ENCODE measurements around the gene ITGB6. TPM values are rescaled to one million over a fixed set of nuclear protein-coding genes. Genes with fewer than 3 reads are reported as not detected.

ITGB6 gene
- total and polyA plus RNA-seq, 2 of the 4 experiments (the other 2 are of a cell fraction): under 0.01 TPM; not detected in 1

GRCh38 chr2:160209516-160209856 is 9.4 kb upstream of the ITGB6 start:
- 0% methylated on average over 1 of the region's 1 CpG; no CpG with 5 or more reads in 1 of the 2 experiments for WGBS, 2 experiments (ENCODE audit: extremely low coverage in 2 of 2, insufficient read length in 1 of 2)
- H3K23ac ChIP-seq (ENCODE audit: low read depth, low read length): no peak overlapping the region
- peaks cover 27% of the 10 kb centered on the region for H3K9me1 ChIP-seq (ENCODE audit: insufficient read depth, low read length)
- H3K18ac ChIP-seq (ENCODE audit: low read depth, low read length): no peak overlapping the region
- H3K56ac ChIP-seq (ENCODE audit: extremely low read depth, insufficient read depth, low read length): no peak overlapping the region
- H2AK9ac ChIP-seq (replicated peaks; ENCODE audit: low read depth, low read length, poor library complexity): no peak overlapping the region
- H3K79me1 ChIP-seq (ENCODE audit: low read depth in 1 of 2, low read length in 2 of 2): 0 out of 4 replicates have a peak, but pooled peaks cover 0 to 7% of the 10 kb centered on the region in 2 experiments
- H2AK5ac ChIP-seq (ENCODE audit: low read depth, low read length): no peak overlapping the region
- dilution Hi-C loops (cut with HindIII; ENCODE audit: low sequenced_read_pairs, unreplicated experiment): no loop called here
- no peak overlapping the region for H3K4me3 ChIP-seq (ENCODE audit: insufficient read depth, low read depth, low read length)
- in situ Hi-C loops (cut with MboI; ENCODE audit: low sequenced_read_pairs): no loop called here
- H2BK120ac ChIP-seq (ENCODE audit: low read depth, low read length): peak overlapping the region; percentile 94
- H4K20me1 ChIP-seq (ENCODE audit: insufficient read depth, low read length): no peaks in the 10 kb centered on the region
- H2BK20ac ChIP-seq (ENCODE audit: low read depth, low read length): peak overlapping the region; percentile 94
- H3K27ac ChIP-seq (ENCODE audit: insufficient read depth, low read length): peak overlapping the region; percentile 82; the same call in 1 of the 2 replicates
- H4K91ac ChIP-seq (ENCODE audit: insufficient read depth, low read depth, low read length): peak overlapping the region; percentile 95
- peak overlapping the region; percentile 61; the same call in 1 of the 2 replicates for H4K5ac ChIP-seq (ENCODE audit: low read depth, low read length)
- TF ChIP-seq FOS (IDR thresholded peaks at IDR 0.05; ENCODE audit: low read depth, low read length) (peak; percentile 70), ELK1 (IDR thresholded peaks at IDR 0.05; ENCODE audit: borderline replicate concordance, low read depth, low read length) (no peak), SMC3 (IDR thresholded peaks at IDR 0.05; ENCODE audit: low read depth, low read length) (peak; percentile 34; the same call in 1 of the 2 replicates), RFX5 (IDR thresholded peaks at IDR 0.05; ENCODE audit: low read depth, low read length) (no peak), BHLHE40 (IDR thresholded peaks at IDR 0.05; ENCODE audit: low read depth, low read length) (peak; percentile 48; the same call in 1 of the 2 replicates), RCOR1 (IDR thresholded peaks at IDR 0.05; ENCODE audit: insufficient replicate concordance, low read length) (peak; percentile 96), CTCF (conservative IDR thresholded peaks at IDR 0.05; ENCODE audit: low read depth, low read length) (peak; percentile 29; the same call in 1 of the 2 replicates), CHD1 (IDR thresholded peaks at IDR 0.05; ENCODE audit: low read depth, low read length) (no peak), RAD21 (IDR thresholded peaks at IDR 0.05; ENCODE audit: low read length) (peak; percentile 28), MAFK (IDR thresholded peaks at IDR 0.05; ENCODE audit: low read depth, low read length) (peak; percentile 64), POLR2A (IDR thresholded peaks at IDR 0.05; ENCODE audit: low read depth, low read length) (0 out of 2 replicates have a peak, but pooled peaks have one; percentile 11), USF2 (IDR thresholded peaks at IDR 0.05; ENCODE audit: low read depth, low read length) (0 out of 2 replicates have a peak, but pooled peaks have one; percentile 11), MAZ (IDR thresholded peaks at IDR 0.05; ENCODE audit: borderline replicate concordance, low read depth, low read length) (no peak), NFE2L2 (IDR thresholded peaks at IDR 0.05; ENCODE audit: low read depth, low read length) (peak; percentile 33; the same call in 1 of the 2 replicates), CEBPB (IDR thresholded peaks at IDR 0.05; ENCODE audit: low read depth, low read length) (peak; percentile 79), MXI1 (IDR thresholded peaks at IDR 0.05; ENCODE audit: borderline replicate concordance, low read depth, low read length) (no peak)
- ChIA-PET CTCF (interaction anchor here (0.6 kb wide), 1 partner anchor 918 kb away, joined by 3 read pairs; no protein-coding TSS in a partner anchor), POLR2A (ENCODE audit: unreplicated experiment) (no interaction called here)
- peak overlapping the region in 1 of 2 experiments; percentile 86; a peak in 3 of 4 replicates for H4K8ac ChIP-seq (ENCODE audit: low read depth in 2 of 2, low read length in 2 of 2)
- no peaks in the 10 kb centered on the region for H3K9me3 ChIP-seq (ENCODE audit: control insufficient read depth, insufficient read depth, low read length)
- DNase-seq (peak; percentile 99), ATAC-seq (ENCODE audit: low read depth) (peak; percentile 90)
- H2BK15ac ChIP-seq (ENCODE audit: low read depth, low read length): peak overlapping the region; percentile 75; the same call in 1 of the 3 replicates
- H3K4ac ChIP-seq (ENCODE audit: low read depth, low read length): peak overlapping the region; percentile 92; the same call in 1 of the 2 replicates
- H2BK5ac ChIP-seq (ENCODE audit: low read depth, low read length, poor library complexity, severe bottlenecking): peak overlapping the region; percentile 93
- H3K4me2 ChIP-seq (ENCODE audit: low read depth, low read length): no peak overlapping the region
- no peak overlapping the region for H2AFZ ChIP-seq (replicated peaks; ENCODE audit: low read length, poor library complexity)
- no peak overlapping the region for H3K14ac ChIP-seq (replicated peaks; ENCODE audit: low read depth, low read length)
- no peaks in the 10 kb centered on the region for H3K36me3 ChIP-seq (ENCODE audit: control insufficient read depth, insufficient read depth, low read length)
- no TSS peak for BruUV-seq (replicated peaks)
- peaks cover 34% of the 10 kb centered on the region for H3K4me1 ChIP-seq (ENCODE audit: control insufficient read depth, insufficient read depth, low read length)
- H3K27me3 ChIP-seq (ENCODE audit: control insufficient read depth, insufficient read depth, low read length): no peaks in the 10 kb centered on the region
- intact Hi-C loops (cut with micrococcal nuclease): no loop called here
- H3K9ac ChIP-seq (ENCODE audit: low read depth, low read length): no peak overlapping the region
